ENCODE data around the gene RGS6. TPM values are rescaled to one million over a fixed set of nuclear protein-coding genes. Genes with fewer than 3 reads are reported as not detected.

Gene RGS6
- total RNA-seq, 2 donors from 2014 or later: 0.15 to 0.45 TPM

GRCh38 chr14:72347118-72347517 is 414.9 kb downstream of the RGS6 start:
- H3K27me3 ChIP-seq: no peaks in the 10 kb centered on the region
- H3K9ac ChIP-seq (ENCODE audit: low read depth in 2 of 2, low read length in 2 of 2): no peak overlapping the region
- no peaks in the 10 kb centered on the region for H3K36me3 ChIP-seq
- no peaks in the 10 kb centered on the region for H3K9me3 ChIP-seq
- DNase-seq: no peak
- H3K4me1 ChIP-seq: no peaks in the 10 kb centered on the region
- H3K27ac ChIP-seq: no peak overlapping the region
- H3K4me3 ChIP-seq: no peak overlapping the region
- intact Hi-C loops (cut with DNase I): no loop called here
- TF ChIP-seq CTCF (IDR thresholded peaks at IDR 0.05): no peak

- no peak for TF ChIP-seq CTCF (IDR thresholded peaks at IDR 0.05)
- Histone ChIP-seq H3K9ac (ENCODE audit: low read depth in 2 of 2, low read length in 2 of 2) (no peak overlapping the region), H3K27ac (no peak overlapping the region), H3K36me3 (no peaks in the 10 kb centered on the region), H3K9me3 (no peaks in the 10 kb centered on the region), H3K4me1 (no peaks in the 10 kb centered on the region), H3K27me3 (no peaks in the 10 kb centered on the region), H3K4me3 (no peak overlapping the region)
- intact Hi-C loops (cut with DNase I): no loop called here
- no peak for DNase-seq
Measured at GRCh38 chr14:72350215-72350614, 418.0 kb downstream of the RGS6 start.

- intact Hi-C loops (cut with DNase I): no loop called here
Measured at GRCh38 chr14:72352012-72352411, 419.8 kb downstream of the RGS6 start.

GRCh38 chr14:72366619-72367018 is 434.4 kb downstream of the RGS6 start:
- no peak for TF ChIP-seq CTCF (IDR thresholded peaks at IDR 0.05)
- no peak overlapping the region for H3K27ac ChIP-seq
- no peaks in the 10 kb centered on the region for H3K36me3 ChIP-seq
- no peaks in the 10 kb centered on the region for H3K4me1 ChIP-seq
- DNase-seq: no peak
- H3K9me3 ChIP-seq: no peaks in the 10 kb centered on the region
- no peaks in the 10 kb centered on the region for H3K27me3 ChIP-seq
- no peak overlapping the region for H3K4me3 ChIP-seq
- intact Hi-C loops (cut with DNase I): no loop called here
- no peak overlapping the region for H3K9ac ChIP-seq (ENCODE audit: low read depth in 2 of 2, low read length in 2 of 2)

More at GRCh38 chr14:72352012-72352411, 419.8 kb downstream of the RGS6 start:
- no peak for DNase-seq
- no peaks in the 10 kb centered on the region for H3K9me3 ChIP-seq
- H3K27ac ChIP-seq: no peak overlapping the region
- no peaks in the 10 kb centered on the region for H3K27me3 ChIP-seq
- no peak overlapping the region for H3K9ac ChIP-seq (ENCODE audit: low read depth in 2 of 2, low read length in 2 of 2)
- TF ChIP-seq CTCF (IDR thresholded peaks at IDR 0.05): no peak
- no peaks in the 10 kb centered on the region for H3K4me1 ChIP-seq
- H3K36me3 ChIP-seq: no peaks in the 10 kb centered on the region
- H3K4me3 ChIP-seq: no peak overlapping the region

- H3K9ac ChIP-seq (ENCODE audit: low read depth in 2 of 2, low read length in 2 of 2): no peak overlapping the region
Measured at GRCh38 chr14:72369106-72369505, 436.9 kb downstream of the RGS6 start.

More at GRCh38 chr14:72369106-72369505, 436.9 kb downstream of the RGS6 start:
- no peak for DNase-seq
- intact Hi-C loops (cut with DNase I): no loop called here
- Histone ChIP-seq H3K36me3 (no peaks in the 10 kb centered on the region), H3K27me3 (no peaks in the 10 kb centered on the region), H3K4me3 (no peak overlapping the region), H3K27ac (no peak overlapping the region), H3K9me3 (no peaks in the 10 kb centered on the region), H3K4me1 (no peaks in the 10 kb centered on the region)
- no peak for TF ChIP-seq CTCF (IDR thresholded peaks at IDR 0.05)

All from colonic mucosa (tissue), 4 donors.